ENCODE measurements around the gene RASA3. TPM values are rescaled to one million over a fixed set of nuclear protein-coding genes. Genes with fewer than 3 reads are reported as not detected.

RASA3 gene
- total and polyA plus RNA-seq, 5 donors from 2014 or later: 93.8 to 265 (median 99.6) TPM

DNA sequence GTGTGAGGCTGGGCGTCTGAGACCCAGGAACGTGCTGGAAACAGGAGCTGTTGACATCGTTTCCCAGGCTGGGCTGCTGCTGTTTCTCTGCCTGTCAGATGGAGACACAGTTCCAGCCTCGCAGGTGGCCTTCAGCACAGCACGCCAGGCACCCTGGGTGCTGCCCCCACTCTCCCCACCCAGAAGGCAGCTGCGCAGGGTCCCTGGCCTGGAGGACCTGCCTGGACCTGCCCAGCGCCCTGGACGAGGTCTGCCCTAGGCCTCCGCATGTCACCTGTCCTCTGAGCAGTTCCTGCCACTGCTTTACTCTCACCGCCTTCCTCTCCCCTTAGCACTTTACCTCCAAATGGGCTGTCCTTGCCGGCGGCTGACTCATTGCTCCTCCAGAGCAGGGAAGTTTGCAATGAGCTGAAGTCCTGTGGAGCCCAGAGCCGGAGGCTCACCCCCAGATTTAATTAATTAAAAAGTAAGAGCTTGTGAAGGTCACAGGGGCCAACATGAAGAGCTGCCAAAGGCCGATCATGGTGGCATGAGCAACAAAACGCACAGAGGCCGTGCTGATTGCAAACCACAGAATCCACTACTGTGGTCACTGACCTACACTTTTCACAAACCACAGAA is 190.7 kb downstream of the RASA3 start:
- Mint-ChIP-seq H3K27me3 (peaks cover 6% of the 10 kb centered on the region), H3K27ac (peak overlapping the region in 1 of 3 donors; percentile 31), H3K36me3 (no peaks in the 10 kb centered on the region), H3K4me1 (peaks cover 0 to 3% (median 0%) of the 10 kb centered on the region in 4 donors), H3K9me3 (peaks cover 0 to 3% (median 0%) of the 10 kb centered on the region in 7 donors), H3K4me3 (no peak overlapping the region)
- DNase-seq (no peak), ATAC-seq (ENCODE audit: low read depth in 2 of 2) (no peak)
- Histone ChIP-seq H3K27ac (ENCODE audit: insufficient read depth, low read length, poor library complexity, severe bottlenecking) (no peak overlapping the region), H3K4me3 (ENCODE audit: low read depth, low read length) (no peak overlapping the region), H3K9me3 (ENCODE audit: control insufficient read depth in 2 of 2, low read length in 2 of 2) (no peaks in the 10 kb centered on the region), H3K36me3 (ENCODE audit: control insufficient read depth, insufficient read depth, low read length) (no peaks in the 10 kb centered on the region), H3K27me3 (ENCODE audit: control insufficient read depth, insufficient read depth, low read length) (no peaks in the 10 kb centered on the region), H3K4me1 (ENCODE audit: control insufficient read depth, insufficient read depth, low read length, poor library complexity, severe bottlenecking) (no peaks in the 10 kb centered on the region)

DNA sequence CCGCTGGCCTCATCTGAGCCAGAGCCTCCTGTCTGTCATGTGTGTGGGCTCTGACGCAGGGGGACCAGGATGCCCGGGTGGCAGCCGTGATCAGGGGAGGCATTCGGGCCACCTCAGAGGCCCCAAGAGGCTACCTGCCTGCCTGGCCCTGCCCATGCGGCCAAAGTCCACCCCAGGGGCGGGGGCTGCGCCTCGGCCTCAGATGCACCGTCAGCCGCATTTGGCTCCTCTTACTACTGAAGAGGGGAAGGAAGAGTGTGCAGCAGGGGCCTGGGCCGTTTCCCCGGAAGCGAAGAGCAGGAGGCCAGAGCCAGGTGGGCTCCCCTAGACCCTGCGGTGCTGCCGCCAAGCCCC is 192.5 kb downstream of the RASA3 start:
- ATAC-seq (ENCODE audit: low read depth in 2 of 2) (no peak), DNase-seq (no peak)
- Histone ChIP-seq H3K27me3 (ENCODE audit: control insufficient read depth, insufficient read depth, low read length) (no peaks in the 10 kb centered on the region), H3K4me1 (ENCODE audit: control insufficient read depth, insufficient read depth, low read length, poor library complexity, severe bottlenecking) (no peaks in the 10 kb centered on the region), H3K36me3 (ENCODE audit: control insufficient read depth, insufficient read depth, low read length) (no peaks in the 10 kb centered on the region), H3K27ac (ENCODE audit: insufficient read depth, low read length, poor library complexity, severe bottlenecking) (no peak overlapping the region), H3K9me3 (ENCODE audit: control insufficient read depth in 2 of 2, low read length in 2 of 2) (no peaks in the 10 kb centered on the region), H3K4me3 (ENCODE audit: low read depth, low read length) (no peak overlapping the region)
- H3K36me3 Mint-ChIP-seq: no peaks in the 10 kb centered on the region
- no peak overlapping the region for H3K27ac Mint-ChIP-seq
- H3K4me3 Mint-ChIP-seq: no peak overlapping the region
- peaks cover 0 to 3% (median 0%) of the 10 kb centered on the region in 4 donors for H3K4me1 Mint-ChIP-seq
- H3K27me3 Mint-ChIP-seq: peaks cover 6% of the 10 kb centered on the region
- H3K9me3 Mint-ChIP-seq: peaks cover 0 to 3% (median 0%) of the 10 kb centered on the region in 7 donors

DNA sequence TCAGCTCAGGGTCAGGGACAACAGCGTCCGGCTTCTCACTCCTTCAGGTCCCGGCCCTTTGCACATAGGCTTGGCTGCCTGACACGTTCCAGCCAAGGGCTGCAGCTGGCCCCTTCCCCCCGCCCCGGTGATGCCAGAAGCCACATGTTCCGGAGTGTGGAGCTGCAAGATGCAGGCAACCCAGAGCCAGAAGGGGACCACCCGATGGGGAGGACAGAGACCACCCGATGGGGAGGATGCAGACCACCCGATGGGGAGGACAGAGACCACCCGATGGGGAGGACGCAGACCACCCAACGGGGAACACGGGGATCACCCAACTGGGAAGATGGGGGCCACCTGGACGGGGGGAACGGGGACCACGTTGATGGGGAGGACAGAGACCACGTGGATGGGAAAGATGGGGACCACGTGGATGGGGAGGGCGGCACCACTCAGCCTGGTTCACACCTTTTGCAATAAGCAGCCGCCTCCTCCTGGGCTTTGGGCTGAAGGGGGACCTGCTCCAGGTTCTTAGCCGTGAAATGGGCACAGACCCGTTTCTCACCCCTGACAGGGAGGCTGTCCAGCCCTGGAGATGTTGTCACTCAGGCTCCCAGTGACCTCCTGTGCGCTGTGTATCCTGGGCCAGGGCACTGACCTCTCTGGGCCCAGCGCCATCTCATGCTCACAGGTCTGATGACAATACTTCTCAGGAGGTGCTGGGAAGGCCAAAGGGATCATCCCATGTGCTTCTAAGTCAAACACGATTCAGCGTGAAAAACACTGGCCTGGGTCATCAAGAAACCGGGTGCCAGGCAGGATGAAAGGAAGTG is 193.1 kb downstream of the RASA3 start:
- Histone ChIP-seq H3K27ac (ENCODE audit: insufficient read depth, low read length, poor library complexity, severe bottlenecking) (no peak overlapping the region), H3K27me3 (ENCODE audit: control insufficient read depth, insufficient read depth, low read length) (no peaks in the 10 kb centered on the region), H3K4me1 (ENCODE audit: control insufficient read depth, insufficient read depth, low read length, poor library complexity, severe bottlenecking) (no peaks in the 10 kb centered on the region), H3K36me3 (ENCODE audit: control insufficient read depth, insufficient read depth, low read length) (no peaks in the 10 kb centered on the region), H3K9me3 (ENCODE audit: control insufficient read depth in 2 of 2, low read length in 2 of 2) (no peaks in the 10 kb centered on the region), H3K4me3 (ENCODE audit: low read depth, low read length) (no peak overlapping the region)
- ATAC-seq (ENCODE audit: low read depth in 2 of 2) (peak in 1 of 2 donors; percentile 8), DNase-seq (no peak)
- peaks cover 0 to 3% (median 0%) of the 10 kb centered on the region in 7 donors for H3K9me3 Mint-ChIP-seq
- H3K4me3 Mint-ChIP-seq: no peak overlapping the region
- H3K27ac Mint-ChIP-seq: no peak overlapping the region
- peaks cover 0 to 3% (median 0%) of the 10 kb centered on the region in 4 donors for H3K4me1 Mint-ChIP-seq
- peaks cover 6% of the 10 kb centered on the region for H3K27me3 Mint-ChIP-seq
- H3K36me3 Mint-ChIP-seq: no peaks in the 10 kb centered on the region

DNA sequence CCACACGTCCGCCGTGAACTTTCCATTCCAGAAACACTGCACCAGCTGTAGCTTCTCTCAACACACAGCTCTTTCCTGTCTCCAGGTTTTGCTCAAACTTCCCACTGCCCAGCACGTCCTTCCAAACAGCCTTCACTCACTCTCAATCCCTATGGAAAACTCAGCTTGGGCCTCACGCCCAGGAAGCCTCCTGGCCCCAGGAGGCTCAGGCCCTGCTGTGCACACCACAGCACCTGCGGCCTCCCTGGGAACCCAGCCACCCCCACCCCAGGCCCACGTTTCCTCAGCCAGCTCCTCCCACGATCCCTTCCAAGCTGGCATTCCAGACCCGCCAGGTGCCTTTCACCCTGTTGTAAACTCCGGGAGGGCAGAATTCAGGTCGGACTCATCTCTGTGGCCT is 193.7 kb downstream of the RASA3 start:
- Histone ChIP-seq H3K4me1 (ENCODE audit: control insufficient read depth, insufficient read depth, low read length, poor library complexity, severe bottlenecking) (no peaks in the 10 kb centered on the region), H3K4me3 (ENCODE audit: low read depth, low read length) (no peak overlapping the region), H3K9me3 (ENCODE audit: control insufficient read depth in 2 of 2, low read length in 2 of 2) (no peaks in the 10 kb centered on the region), H3K27ac (ENCODE audit: insufficient read depth, low read length, poor library complexity, severe bottlenecking) (no peak overlapping the region), H3K36me3 (ENCODE audit: control insufficient read depth, insufficient read depth, low read length) (no peaks in the 10 kb centered on the region), H3K27me3 (ENCODE audit: control insufficient read depth, insufficient read depth, low read length) (no peaks in the 10 kb centered on the region)
- Mint-ChIP-seq H3K36me3 (no peaks in the 10 kb centered on the region), H3K9me3 (peaks cover 0 to 3% (median 0%) of the 10 kb centered on the region in 7 donors), H3K27me3 (peaks cover 5% of the 10 kb centered on the region), H3K4me3 (peak overlapping the region in 1 of 4 donors; percentile 39), H3K27ac (peak overlapping the region in 1 of 3 donors; percentile 62), H3K4me1 (peaks cover 0 to 3% (median 0%) of the 10 kb centered on the region in 4 donors)
- ATAC-seq (ENCODE audit: low read depth in 2 of 2) (no peak), DNase-seq (no peak)

DNA sequence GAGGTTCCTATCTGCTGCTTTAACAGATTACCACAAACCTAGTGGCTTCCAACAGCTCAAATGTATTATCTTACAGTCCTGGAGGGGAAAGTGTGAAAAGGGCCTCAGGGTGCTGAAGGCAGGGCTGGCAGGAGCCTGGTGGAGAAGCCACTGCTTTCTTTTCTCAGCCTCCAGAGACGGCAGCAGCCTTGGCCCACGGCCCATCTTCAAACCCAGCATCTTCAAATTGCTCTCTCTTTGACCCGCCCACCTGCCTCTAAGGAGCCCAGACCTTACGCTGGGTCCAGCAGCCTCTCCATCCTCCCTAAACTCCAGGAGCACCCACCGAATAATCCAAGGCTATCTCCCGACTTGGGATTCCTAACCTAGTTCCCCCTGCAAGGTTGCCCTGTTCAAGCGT is 194.2 kb downstream of the RASA3 start:
- H3K4me1 Mint-ChIP-seq: peaks cover 0 to 3% (median 0%) of the 10 kb centered on the region in 4 donors
- Histone ChIP-seq H3K9me3 (ENCODE audit: control insufficient read depth in 2 of 2, low read length in 2 of 2) (no peaks in the 10 kb centered on the region), H3K4me1 (ENCODE audit: control insufficient read depth, insufficient read depth, low read length, poor library complexity, severe bottlenecking) (no peaks in the 10 kb centered on the region), H3K4me3 (ENCODE audit: low read depth, low read length) (no peak overlapping the region), H3K27ac (ENCODE audit: insufficient read depth, low read length, poor library complexity, severe bottlenecking) (no peak overlapping the region), H3K27me3 (ENCODE audit: control insufficient read depth, insufficient read depth, low read length) (no peaks in the 10 kb centered on the region), H3K36me3 (ENCODE audit: control insufficient read depth, insufficient read depth, low read length) (no peaks in the 10 kb centered on the region)
- DNase-seq (no peak), ATAC-seq (ENCODE audit: low read depth in 2 of 2) (no peak)
- no peaks in the 10 kb centered on the region for H3K36me3 Mint-ChIP-seq
- no peak overlapping the region for H3K4me3 Mint-ChIP-seq
- H3K27me3 Mint-ChIP-seq: peaks cover 5% of the 10 kb centered on the region
- peaks cover 0 to 4% (median 0%) of the 10 kb centered on the region in 7 donors for H3K9me3 Mint-ChIP-seq
- H3K27ac Mint-ChIP-seq: peak overlapping the region in 1 of 3 donors; percentile 62

DNA sequence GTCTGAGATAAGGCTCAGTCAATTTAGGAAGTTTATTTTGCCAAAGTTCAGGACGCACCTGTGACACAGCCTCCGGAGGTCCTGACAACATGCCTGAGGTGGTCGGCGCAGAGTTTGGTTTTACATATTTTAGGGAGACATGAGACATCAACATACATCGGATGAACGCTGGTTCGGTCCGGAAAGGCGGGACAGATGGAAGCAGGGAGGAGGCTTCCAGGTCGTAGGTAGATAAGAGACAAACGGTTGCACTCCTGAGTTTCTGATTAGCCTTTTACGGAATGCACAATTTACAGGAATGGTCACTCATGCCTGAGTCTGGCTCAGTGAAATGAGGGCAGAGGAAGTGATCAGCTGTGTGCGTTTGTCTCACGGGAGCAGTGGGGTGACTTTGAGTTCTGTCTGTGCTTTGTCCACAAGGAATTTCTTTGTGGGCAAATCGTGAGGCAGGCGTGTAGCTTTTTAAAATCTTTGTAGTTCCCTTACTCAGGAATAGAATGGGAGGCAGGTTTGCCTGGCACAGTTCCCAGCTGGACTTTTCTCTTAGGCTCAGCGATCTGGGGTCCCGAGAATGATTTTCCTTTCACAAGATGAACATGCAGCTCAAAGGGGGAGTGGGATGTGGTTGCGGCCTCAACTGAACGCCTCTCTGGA is 194.8 kb downstream of the RASA3 start:
- no peak overlapping the region for H3K27ac Mint-ChIP-seq
- ATAC-seq (ENCODE audit: low read depth in 2 of 2): no peak
- H3K9me3 Mint-ChIP-seq: peaks cover 0 to 5% (median 0%) of the 10 kb centered on the region in 7 donors
- Histone ChIP-seq H3K36me3 (ENCODE audit: control insufficient read depth, insufficient read depth, low read length) (no peaks in the 10 kb centered on the region), H3K4me3 (ENCODE audit: low read depth, low read length) (no peak overlapping the region), H3K27ac (ENCODE audit: insufficient read depth, low read length, poor library complexity, severe bottlenecking) (no peak overlapping the region), H3K27me3 (ENCODE audit: control insufficient read depth, insufficient read depth, low read length) (no peaks in the 10 kb centered on the region), H3K4me1 (ENCODE audit: control insufficient read depth, insufficient read depth, low read length, poor library complexity, severe bottlenecking) (no peaks in the 10 kb centered on the region), H3K9me3 (ENCODE audit: control insufficient read depth in 2 of 2, low read length in 2 of 2) (no peaks in the 10 kb centered on the region)
- DNase-seq: no peak
- peaks cover 0 to 3% (median 0%) of the 10 kb centered on the region in 4 donors for H3K4me1 Mint-ChIP-seq
- no peaks in the 10 kb centered on the region for H3K36me3 Mint-ChIP-seq
- H3K27me3 Mint-ChIP-seq: peaks cover 10% of the 10 kb centered on the region
- H3K4me3 Mint-ChIP-seq: no peak overlapping the region

DNA sequence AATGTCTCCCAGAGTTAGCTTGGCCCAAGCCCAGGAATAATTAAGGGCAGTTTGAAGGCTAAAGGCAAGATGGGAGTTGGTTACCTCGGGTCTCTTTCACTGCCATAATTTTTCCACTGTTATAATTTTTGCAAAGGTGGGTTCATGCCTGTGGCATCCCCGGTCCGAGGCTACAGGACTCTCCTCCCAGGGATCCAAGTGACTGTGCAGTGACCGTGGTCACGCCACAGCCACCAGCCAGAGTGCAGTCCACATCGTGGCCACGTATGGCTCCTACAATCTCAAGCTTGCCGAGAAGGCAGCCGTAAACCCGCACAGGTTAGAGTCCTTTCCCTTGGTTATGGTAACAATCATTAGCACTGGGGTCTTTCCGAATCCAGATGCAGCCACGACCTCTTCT is 195.3 kb downstream of the RASA3 start:
- Mint-ChIP-seq H3K4me1 (peaks cover 0 to 4% (median 1%) of the 10 kb centered on the region in 4 donors), H3K4me3 (no peak overlapping the region), H3K9me3 (peaks cover 0 to 5% (median 0%) of the 10 kb centered on the region in 7 donors), H3K27me3 (peaks cover 15% of the 10 kb centered on the region), H3K27ac (no peak overlapping the region), H3K36me3 (no peaks in the 10 kb centered on the region)
- Histone ChIP-seq H3K36me3 (ENCODE audit: control insufficient read depth, insufficient read depth, low read length) (no peaks in the 10 kb centered on the region), H3K4me1 (ENCODE audit: control insufficient read depth, insufficient read depth, low read length, poor library complexity, severe bottlenecking) (no peaks in the 10 kb centered on the region), H3K27me3 (ENCODE audit: control insufficient read depth, insufficient read depth, low read length) (no peaks in the 10 kb centered on the region), H3K4me3 (ENCODE audit: low read depth, low read length) (no peak overlapping the region), H3K9me3 (ENCODE audit: control insufficient read depth in 2 of 2, low read length in 2 of 2) (no peaks in the 10 kb centered on the region), H3K27ac (ENCODE audit: insufficient read depth, low read length, poor library complexity, severe bottlenecking) (no peak overlapping the region)
- DNase-seq: no peak
- no peak for ATAC-seq (ENCODE audit: low read depth in 2 of 2)

Measured in CD4-positive, CD25-positive, alpha-beta regulatory T cell (primary cell).